ENCODE measurements around the gene TTBK1. TPM values are rescaled to one million over a fixed set of nuclear protein-coding genes. Genes with fewer than 3 reads are reported as not detected.

Gene TTBK1
- total RNA-seq, 1 donor from 2014 or later = not detected

GRCh38 chr6:43268782-43269272 lies 25.5 kb downstream of the TTBK1 start:
- Histone ChIP-seq H3K9me3 (ENCODE audit: control insufficient read depth in 3 of 3, low read length in 3 of 3) (no peaks in the 10 kb centered on the region), H3K4me3 (ENCODE audit: low read length in 3 of 3) (peak overlapping the region; percentile 46 to 59 (median 52)), H3K27ac (ENCODE audit: low read depth, low read length) (peak overlapping the region; percentile 62), H3K4me1 (ENCODE audit: control insufficient read depth in 3 of 3, insufficient read depth in 3 of 3, low read length in 3 of 3) (peaks cover 5 to 23% (median 10%) of the 10 kb centered on the region in 3 donors), H3K36me3 (ENCODE audit: control insufficient read depth in 3 of 3, insufficient read depth in 3 of 3, low read length in 3 of 3) (no peaks in the 10 kb centered on the region), H3K9ac (ENCODE audit: low read depth in 1 of 3, low read length in 3 of 3) (peak overlapping the region in 1 of 3 donors; percentile 33), H3K27me3 (ENCODE audit: control insufficient read depth in 3 of 3, insufficient read depth in 3 of 3, low read length in 3 of 3) (peaks cover 9 to 42% (median 16%) of the 10 kb centered on the region in 3 donors)

GRCh38 chr6:43269273-43270007 lies 26.2 kb downstream of the TTBK1 start:
- Histone ChIP-seq H3K9ac (ENCODE audit: low read depth in 1 of 3, low read length in 3 of 3) (peak overlapping the region in 1 of 3 donors; percentile 25), H3K4me1 (ENCODE audit: control insufficient read depth in 3 of 3, insufficient read depth in 3 of 3, low read length in 3 of 3) (peaks cover 5 to 23% (median 10%) of the 10 kb centered on the region in 3 donors), H3K36me3 (ENCODE audit: control insufficient read depth in 3 of 3, insufficient read depth in 3 of 3, low read length in 3 of 3) (no peaks in the 10 kb centered on the region), H3K4me3 (ENCODE audit: low read length in 3 of 3) (peak overlapping the region; percentile 46 to 59 (median 52)), H3K27ac (ENCODE audit: low read depth, low read length) (no peak overlapping the region), H3K27me3 (ENCODE audit: control insufficient read depth in 3 of 3, insufficient read depth in 3 of 3, low read length in 3 of 3) (peaks cover 14 to 48% (median 23%) of the 10 kb centered on the region in 3 donors), H3K9me3 (ENCODE audit: control insufficient read depth in 3 of 3, low read length in 3 of 3) (no peaks in the 10 kb centered on the region)

GRCh38 chr6:43271103-43271815 lies 28.0 kb downstream of the TTBK1 start:
- Histone ChIP-seq H3K4me1 (ENCODE audit: control insufficient read depth in 3 of 3, insufficient read depth in 3 of 3, low read length in 3 of 3) (peaks cover 5 to 26% (median 13%) of the 10 kb centered on the region in 3 donors), H3K27ac (ENCODE audit: low read depth, low read length) (no peak overlapping the region), H3K4me3 (ENCODE audit: low read length in 3 of 3) (no peak overlapping the region), H3K27me3 (ENCODE audit: control insufficient read depth in 3 of 3, insufficient read depth in 3 of 3, low read length in 3 of 3) (peaks cover 26 to 58% (median 32%) of the 10 kb centered on the region in 3 donors), H3K36me3 (ENCODE audit: control insufficient read depth in 3 of 3, insufficient read depth in 3 of 3, low read length in 3 of 3) (no peaks in the 10 kb centered on the region), H3K9ac (ENCODE audit: low read depth in 1 of 3, low read length in 3 of 3) (no peak overlapping the region), H3K9me3 (ENCODE audit: control insufficient read depth in 3 of 3, low read length in 3 of 3) (no peaks in the 10 kb centered on the region)

- Histone ChIP-seq H3K9ac (ENCODE audit: low read depth in 1 of 3, low read length in 3 of 3) (no peak overlapping the region), H3K4me3 (ENCODE audit: low read length in 3 of 3) (no peak overlapping the region), H3K27me3 (ENCODE audit: control insufficient read depth in 3 of 3, insufficient read depth in 3 of 3, low read length in 3 of 3) (peaks cover 33 to 64% (median 38%) of the 10 kb centered on the region in 3 donors), H3K4me1 (ENCODE audit: control insufficient read depth in 3 of 3, insufficient read depth in 3 of 3, low read length in 3 of 3) (peaks cover 5 to 26% (median 13%) of the 10 kb centered on the region in 3 donors), H3K27ac (ENCODE audit: low read depth, low read length) (no peak overlapping the region), H3K9me3 (ENCODE audit: control insufficient read depth in 3 of 3, low read length in 3 of 3) (no peaks in the 10 kb centered on the region), H3K36me3 (ENCODE audit: control insufficient read depth in 3 of 3, insufficient read depth in 3 of 3, low read length in 3 of 3) (no peaks in the 10 kb centered on the region)
These were observed 28.7 kb downstream of the TTBK1 start for GRCh38 chr6:43271944-43272343.

- H3K9ac ChIP-seq (ENCODE audit: low read depth in 1 of 3, low read length in 3 of 3) = no peak overlapping the region
- H3K36me3 ChIP-seq (ENCODE audit: control insufficient read depth in 3 of 3, insufficient read depth in 3 of 3, low read length in 3 of 3) = no peaks in the 10 kb centered on the region
- H3K4me1 ChIP-seq (ENCODE audit: control insufficient read depth in 3 of 3, insufficient read depth in 3 of 3, low read length in 3 of 3) = peaks cover 0 to 17% (median 10%) of the 10 kb centered on the region in 3 donors
- H3K9me3 ChIP-seq (ENCODE audit: control insufficient read depth in 3 of 3, low read length in 3 of 3) = no peaks in the 10 kb centered on the region
- H3K4me3 ChIP-seq (ENCODE audit: low read length in 3 of 3) = no peak overlapping the region
- H3K27ac ChIP-seq (ENCODE audit: low read depth, low read length) = no peak overlapping the region
- peaks cover 33 to 68% (median 39%) of the 10 kb centered on the region in 3 donors for H3K27me3 ChIP-seq (ENCODE audit: control insufficient read depth in 3 of 3, insufficient read depth in 3 of 3, low read length in 3 of 3)
These were observed 30.4 kb downstream of the TTBK1 start for GRCh38 chr6:43273707-43274106.

GRCh38 chr6:43274127-43274915 lies 31.0 kb downstream of the TTBK1 start:
- Histone ChIP-seq H3K27me3 (ENCODE audit: control insufficient read depth in 3 of 3, insufficient read depth in 3 of 3, low read length in 3 of 3) (peaks cover 33 to 63% (median 45%) of the 10 kb centered on the region in 3 donors), H3K9me3 (ENCODE audit: control insufficient read depth in 3 of 3, low read length in 3 of 3) (no peaks in the 10 kb centered on the region), H3K4me1 (ENCODE audit: control insufficient read depth in 3 of 3, insufficient read depth in 3 of 3, low read length in 3 of 3) (peaks cover 0 to 10% (median 4%) of the 10 kb centered on the region in 3 donors), H3K4me3 (ENCODE audit: low read length in 3 of 3) (no peak overlapping the region), H3K9ac (ENCODE audit: low read depth in 1 of 3, low read length in 3 of 3) (no peak overlapping the region), H3K36me3 (ENCODE audit: control insufficient read depth in 3 of 3, insufficient read depth in 3 of 3, low read length in 3 of 3) (no peaks in the 10 kb centered on the region), H3K27ac (ENCODE audit: low read depth, low read length) (no peak overlapping the region)

GRCh38 chr6:43274916-43275597 lies 31.8 kb downstream of the TTBK1 start:
- Histone ChIP-seq H3K27ac (ENCODE audit: low read depth, low read length) (no peak overlapping the region), H3K9me3 (ENCODE audit: control insufficient read depth in 3 of 3, low read length in 3 of 3) (no peaks in the 10 kb centered on the region), H3K4me1 (ENCODE audit: control insufficient read depth in 3 of 3, insufficient read depth in 3 of 3, low read length in 3 of 3) (peaks cover 0 to 4% (median 3%) of the 10 kb centered on the region in 3 donors), H3K9ac (ENCODE audit: low read depth in 1 of 3, low read length in 3 of 3) (no peak overlapping the region), H3K36me3 (ENCODE audit: control insufficient read depth in 3 of 3, insufficient read depth in 3 of 3, low read length in 3 of 3) (no peaks in the 10 kb centered on the region), H3K27me3 (ENCODE audit: control insufficient read depth in 3 of 3, insufficient read depth in 3 of 3, low read length in 3 of 3) (peaks cover 33 to 60% (median 50%) of the 10 kb centered on the region in 3 donors), H3K4me3 (ENCODE audit: low read length in 3 of 3) (no peak overlapping the region)

- H3K36me3 ChIP-seq (ENCODE audit: control insufficient read depth in 3 of 3, insufficient read depth in 3 of 3, low read length in 3 of 3) = no peaks in the 10 kb centered on the region
- peaks cover 0 to 4% (median 3%) of the 10 kb centered on the region in 3 donors for H3K4me1 ChIP-seq (ENCODE audit: control insufficient read depth in 3 of 3, insufficient read depth in 3 of 3, low read length in 3 of 3)
- H3K9ac ChIP-seq (ENCODE audit: low read depth in 1 of 3, low read length in 3 of 3) = no peak overlapping the region
- H3K9me3 ChIP-seq (ENCODE audit: control insufficient read depth in 3 of 3, low read length in 3 of 3) = no peaks in the 10 kb centered on the region
- peaks cover 33 to 51% (median 47%) of the 10 kb centered on the region in 3 donors for H3K27me3 ChIP-seq (ENCODE audit: control insufficient read depth in 3 of 3, insufficient read depth in 3 of 3, low read length in 3 of 3)
- H3K27ac ChIP-seq (ENCODE audit: low read depth, low read length) = no peak overlapping the region
- H3K4me3 ChIP-seq (ENCODE audit: low read length in 3 of 3) = peak overlapping the region in 1 of 3 donors; percentile 14
These were observed 32.7 kb downstream of the TTBK1 start for GRCh38 chr6:43275801-43276576.

Data from skeletal muscle tissue (tissue), 4 donors.